ENCODE measurements around the gene PLAAT3.

GRCh38 chr11:63641727-63642126 is 27.5 kb upstream of the PLAAT3 start:
- TF ChIP-seq CTCF (IDR thresholded peaks at IDR 0.05) (no peak), POLR2A (IDR thresholded peaks at IDR 0.05) (no peak)

Measured in adrenal gland (tissue), 5 donors.